HepG2 (cell line): ENCODE measurements around the gene PIGL. TPM values are rescaled to one million over a fixed set of nuclear protein-coding genes. Genes with fewer than 3 reads are reported as not detected.

Experiments used
- E2F5 ChIP-seq: sonication (generic); formaldehyde crosslinking; conservative IDR thresholded peaks from 2 replicates; pipeline ENCODE4 v1.4.0; 2020; ENCODE audit warnings: missing genetic modification reagents
- KDM3A ChIP-seq: IDR thresholded peaks from 2 replicates; pipeline ENCODE4 v1.6.1; 2018; ENCODE audit warnings: low read depth, missing compliant biosample characterization
- NCOA1 ChIP-seq: sonication (generic); formaldehyde crosslinking; IDR thresholded peaks from 2 replicates; pipeline ENCODE4 v1.9.0; 2021; ENCODE audit warnings: missing genetic modification reagents
- SRSF4 ChIP-seq: fragments of 200-400 bp; formaldehyde crosslinking; IDR thresholded peaks from one replicate; pipeline ENCODE4 v1.6.1; 2018; ENCODE audit warnings: mild to moderate bottlenecking, low read depth, low read length, moderate library complexity; ENCODE audit not compliant: poor library complexity, severe bottlenecking
- THAP9 ChIP-seq: sonication (generic); formaldehyde crosslinking; IDR thresholded peaks from 2 replicates; pipeline ENCODE4; 2020; ENCODE audit warnings: missing genetic modification reagents, mild to moderate bottlenecking, borderline replicate concordance
- THYN1 ChIP-seq: sonication (generic); formaldehyde crosslinking; IDR thresholded peaks from 2 replicates; pipeline ENCODE4 v1.8.1; 2023; ENCODE audit warnings: low read depth, mild to moderate bottlenecking, moderate library complexity, missing genetic modification reagents, borderline replicate concordance
- TP53 ChIP-seq: sonication (generic); formaldehyde crosslinking; conservative IDR thresholded peaks from 2 replicates; pipeline ENCODE4 v1.4.0; 2020; ENCODE audit warnings: missing genetic modification reagents
- ZBTB43 ChIP-seq: sonication (generic); formaldehyde crosslinking; conservative IDR thresholded peaks from 2 replicates; pipeline ENCODE4 v1.4.0; 2020; ENCODE audit warnings: missing genetic modification reagents
- ZBTB46 ChIP-seq: sonication (generic); formaldehyde crosslinking; IDR thresholded peaks from 2 replicates; pipeline ENCODE4 v1.4.0; 2020; ENCODE audit warnings: mild to moderate bottlenecking, missing genetic modification reagents, borderline replicate concordance
- ZNF121 ChIP-seq: sonication (generic); formaldehyde crosslinking; IDR thresholded peaks from 2 replicates; pipeline ENCODE4 v1.5.0; 2020; ENCODE audit warnings: mild to moderate bottlenecking, missing genetic modification reagents
- ZNF451 ChIP-seq: sonication (generic); formaldehyde crosslinking; IDR thresholded peaks from 2 replicates; pipeline ENCODE4 v1.5.0; 2020; ENCODE audit warnings: mild to moderate bottlenecking, missing genetic modification reagents
- ZNF567 ChIP-seq: sonication (generic); formaldehyde crosslinking; IDR thresholded peaks from 2 replicates; pipeline ENCODE4 v1.8.1; 2023; ENCODE audit warnings: mild to moderate bottlenecking, missing genetic modification reagents, borderline replicate concordance
- ZNF639 ChIP-seq: conservative IDR thresholded peaks from 2 replicates; pipeline ENCODE4 v1.6.1; 2018; ENCODE audit warnings: missing genetic modification reagents
- ZNF720 ChIP-seq: sonication (generic); formaldehyde crosslinking; IDR thresholded peaks from 2 replicates; pipeline ENCODE4 v1.4.0; 2020; ENCODE audit warnings: missing genetic modification reagents
- polyA plus RNA-seq, 8 experiments: library from polyadenylated mRNA; depleted of rRNA in 3 of 8; stranded (reverse) in 7 of 8; unstranded in 1 of 8; fragments of >200 nt; fragmentation: Illumina TruSeq in 4 of 8; extraction: Trizol in 4 of 8; gene quantifications; 2 replicates each; pipeline versions ENCODE4 v1.2.1 to v1.2.3, GENCODE V29; 2011 to 2016; ENCODE audit warnings: low read depth in 4 of 8, missing spikeins in 1 of 8, mixed read lengths in 1 of 8; ENCODE audit not compliant: insufficient read depth in 1 of 8
- total RNA-seq, 5 experiments: library from RNA; depleted of rRNA; stranded (reverse); fragments of >200 nt; fragmentation: Illumina TruSeq; extraction: Trizol; gene quantifications; 2 replicates each; pipeline ENCODE4 v1.2.3, GENCODE V29; 2016; ENCODE audit warnings: low read depth in 1 of 5
- TF ChIP-seq, protein P1 (sequence below): IDR thresholded peaks from 2 replicates; pipeline ENCODE4 v1.6.1; 2016; ENCODE audit warnings: low read depth
- TF ChIP-seq, protein P2 (sequence below): sonication (generic); formaldehyde crosslinking; IDR thresholded peaks from 2 replicates; pipeline ENCODE4 v1.8.0; 2022; ENCODE audit warnings: mild to moderate bottlenecking, missing genetic modification reagents, moderate library complexity

The PIGL gene
- total and polyA plus RNA-seq, 2 of the 13 experiments (the other 11 are each of a cell fraction or from before 2014, with no cell fraction given), result 28.5 to 63.8 TPM

DNA sequence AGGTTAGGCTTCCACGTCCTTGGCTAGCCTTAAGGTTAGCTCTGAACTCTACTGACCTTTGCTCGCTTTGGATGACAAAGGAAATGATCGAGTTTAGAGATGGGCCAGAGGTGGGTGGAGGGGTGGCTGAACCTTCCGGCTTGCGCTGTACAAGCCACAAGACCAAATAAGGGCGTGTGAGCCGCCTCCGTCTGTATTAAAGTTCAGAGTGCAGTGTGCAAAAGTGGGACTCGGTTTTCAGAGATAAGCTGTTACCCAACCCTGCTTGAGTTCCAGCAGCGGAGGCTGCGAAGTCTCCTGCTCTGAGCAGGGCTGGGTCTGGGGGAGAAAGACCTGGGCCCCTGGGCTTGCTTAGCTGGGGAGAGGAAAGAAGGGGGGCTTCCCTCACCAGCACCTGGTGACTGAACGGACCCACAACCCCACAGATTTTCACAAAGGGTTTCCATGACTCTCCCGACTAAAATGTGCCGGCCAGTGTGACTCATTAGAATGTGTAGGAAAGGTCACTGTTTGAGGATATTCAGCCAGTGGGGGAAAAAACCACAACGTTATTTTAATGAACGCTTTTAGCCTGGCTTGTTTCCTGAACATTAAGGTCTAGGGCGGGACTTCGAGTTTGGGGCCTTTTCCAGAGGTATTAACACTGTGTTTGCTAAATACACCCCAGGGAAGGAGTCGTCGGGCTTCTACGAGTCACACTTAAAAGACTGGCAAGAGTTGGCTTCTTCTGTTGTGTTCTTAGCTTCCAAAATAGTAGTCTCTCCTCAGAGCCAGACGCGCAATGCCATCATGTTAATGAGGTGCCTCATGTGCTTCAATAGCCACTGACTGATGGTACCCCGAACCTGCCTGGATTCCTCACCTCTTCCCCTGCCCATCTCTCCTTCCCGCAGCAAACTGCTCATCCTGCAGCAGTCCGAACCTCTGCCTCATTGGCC, 69.3 kb downstream of the PIGL start (continued):
- TF ChIP-seq, protein P1, sequence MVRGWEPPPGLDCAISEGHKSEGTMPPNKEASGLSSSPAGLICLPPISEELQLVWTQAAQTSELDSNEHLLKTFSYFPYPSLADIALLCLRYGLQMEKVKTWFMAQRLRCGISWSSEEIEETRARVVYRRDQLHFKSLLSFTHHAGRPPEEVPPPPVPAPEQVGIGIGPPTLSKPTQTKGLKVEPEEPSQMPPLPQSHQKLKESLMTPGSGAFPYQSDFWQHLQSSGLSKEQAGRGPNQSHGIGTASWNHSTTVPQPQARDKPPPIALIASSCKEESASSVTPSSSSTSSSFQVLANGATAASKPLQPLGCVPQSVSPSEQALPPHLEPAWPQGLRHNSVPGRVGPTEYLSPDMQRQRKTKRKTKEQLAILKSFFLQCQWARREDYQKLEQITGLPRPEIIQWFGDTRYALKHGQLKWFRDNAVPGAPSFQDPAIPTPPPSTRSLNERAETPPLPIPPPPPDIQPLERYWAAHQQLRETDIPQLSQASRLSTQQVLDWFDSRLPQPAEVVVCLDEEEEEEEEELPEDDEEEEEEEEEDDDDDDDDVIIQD (CRISPR knock-in tag), result peak; percentile 91
- peak; percentile 27; the same call in 1 of the 2 replicates for TF ChIP-seq ZNF121 (CRISPR knock-in tag)
- no peak; the same call in 1 of the 2 replicates for TF ChIP-seq TP53 (CRISPR knock-in tag)
- TF ChIP-seq THYN1, result no peak
- 0 out of 2 replicates have a peak, but pooled peaks have one; percentile 54 for TF ChIP-seq ZNF451 (CRISPR knock-in tag)
- TF ChIP-seq KDM3A (CRISPR knock-in tag), result peak; percentile 91
- TF ChIP-seq NCOA1, result no peak; the same call in none of the 2 replicates
- TF ChIP-seq ZBTB43 (CRISPR knock-in tag), result peak; percentile 84
- TF ChIP-seq ZNF567, result 0 out of 2 replicates have a peak, but pooled peaks have one; percentile 56
- peak; percentile 32; the same call in 1 of the 2 replicates for TF ChIP-seq ZNF639 (CRISPR knock-in tag)
- TF ChIP-seq SRSF4, result no peak
- no peak; the same call in 1 of the 2 replicates for TF ChIP-seq THAP9
- 0 out of 2 replicates have a peak, but pooled peaks have one; percentile 62 for TF ChIP-seq ZBTB46 (CRISPR knock-in tag)
- TF ChIP-seq E2F5 (CRISPR knock-in tag), result peak; percentile 41; the same call in 1 of the 2 replicates
- no peak for TF ChIP-seq ZNF720
- TF ChIP-seq, protein P2, sequence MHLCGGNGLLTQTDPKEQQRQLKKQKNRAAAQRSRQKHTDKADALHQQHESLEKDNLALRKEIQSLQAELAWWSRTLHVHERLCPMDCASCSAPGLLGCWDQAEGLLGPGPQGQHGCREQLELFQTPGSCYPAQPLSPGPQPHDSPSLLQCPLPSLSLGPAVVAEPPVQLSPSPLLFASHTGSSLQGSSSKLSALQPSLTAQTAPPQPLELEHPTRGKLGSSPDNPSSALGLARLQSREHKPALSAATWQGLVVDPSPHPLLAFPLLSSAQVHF (CRISPR knock-in tag), result no peak
